GM11168 (cell line): ENCODE data around the gene ZCCHC2.

Source experiments
- in situ Hi-C: fragments of 300-500 bp; cut with MboI; formaldehyde crosslinking; loops from one replicate; pipeline ENCODE4 v1.12.0; 2022; ENCODE audit warnings: low sequenced_read_pairs; ENCODE audit not compliant: unreplicated experiment

Gene ZCCHC2

GRCh38 chr18:62602706-62603105 is 79.9 kb downstream of the ZCCHC2 start:
- in situ Hi-C loops: no loop called here

DNA sequence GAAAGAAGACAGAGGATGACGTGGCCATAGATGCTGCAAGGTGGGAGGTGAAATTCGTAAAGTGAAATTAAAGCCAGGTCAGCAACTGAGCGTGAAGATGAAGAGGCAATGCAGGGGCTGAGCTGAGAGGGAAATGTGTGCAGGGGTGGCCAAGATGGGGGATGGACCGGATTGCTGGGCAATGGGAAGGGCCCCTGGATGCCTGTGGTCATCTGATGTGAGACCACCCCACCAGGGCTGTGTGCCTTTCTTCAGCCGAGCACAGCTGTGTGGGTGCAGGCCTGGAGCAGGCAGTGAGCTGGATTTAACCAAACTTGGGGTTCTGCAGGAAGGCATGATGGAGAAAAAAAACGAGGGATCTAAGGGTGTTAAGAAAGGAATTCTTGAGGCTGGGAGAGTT is 80.4 kb downstream of the ZCCHC2 start:
- in situ Hi-C loops: no loop called here

DNA sequence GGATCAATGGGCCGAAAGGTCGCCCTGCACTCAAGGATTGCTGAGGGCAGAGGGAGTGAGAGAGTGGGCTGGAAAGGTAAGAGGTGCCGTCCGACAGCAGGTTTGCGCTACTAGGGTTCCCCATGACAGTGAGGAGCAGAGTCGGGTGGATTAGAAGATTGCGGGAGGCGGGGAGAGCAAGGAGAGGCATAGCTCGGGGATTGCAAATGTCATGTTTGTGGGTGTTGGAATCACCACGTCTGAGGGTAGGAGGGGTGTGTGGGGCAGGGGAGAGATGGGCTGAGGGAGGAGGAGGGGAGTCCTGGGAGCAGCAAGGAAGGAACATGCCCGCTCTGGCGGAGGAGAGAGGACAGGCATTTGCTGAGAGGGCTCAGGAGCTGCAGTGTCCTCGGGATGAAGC is 81.2 kb downstream of the ZCCHC2 start:
- in situ Hi-C loops: no loop called here

GRCh38 chr18:62605685-62606084 is 82.9 kb downstream of the ZCCHC2 start:
- in situ Hi-C loops: no loop called here

DNA sequence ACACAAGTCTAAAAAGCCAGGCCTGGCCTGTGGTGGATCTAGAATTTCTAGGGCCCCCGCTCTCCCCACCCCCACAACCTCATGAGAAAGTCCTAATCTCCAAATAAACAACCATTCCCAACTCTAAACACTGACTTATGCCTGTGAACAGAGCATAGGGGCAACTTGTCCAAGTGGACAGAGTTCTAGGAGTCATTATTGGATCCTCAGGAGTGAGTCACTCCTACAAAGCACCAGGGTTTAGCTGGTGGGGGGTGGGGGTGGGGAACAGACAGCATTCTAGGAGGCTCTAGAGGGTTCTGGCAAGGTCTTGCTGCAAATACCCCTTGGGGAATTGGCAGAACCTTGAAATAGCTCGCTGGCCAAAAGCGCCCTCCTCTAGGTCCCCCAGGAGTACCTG is 83.3 kb downstream of the ZCCHC2 start:
- in situ Hi-C loops: no loop called here

DNA sequence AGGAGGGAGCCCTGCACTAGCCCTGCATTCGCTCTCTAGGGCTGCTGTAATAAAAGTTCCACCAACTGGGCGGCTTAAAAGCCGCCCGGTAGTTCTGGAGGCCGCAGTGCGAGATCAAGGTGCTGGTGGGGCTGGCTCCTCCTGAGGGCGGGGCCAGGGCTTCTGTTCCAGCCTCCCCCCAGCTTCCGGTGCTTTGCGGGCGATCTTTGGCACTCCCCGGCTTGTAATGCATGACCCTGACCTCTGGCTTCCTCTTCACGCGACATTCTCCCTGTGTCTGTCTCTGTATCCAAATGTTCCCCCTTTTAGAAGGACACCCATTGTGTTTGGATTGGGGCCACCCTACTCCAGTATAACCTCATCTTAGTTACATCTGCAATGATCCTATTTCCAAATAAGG is 84.5 kb downstream of the ZCCHC2 start:
- in situ Hi-C loops: no loop called here

- in situ Hi-C loops: no loop called here
Observed at GRCh38 chr18:62607708-62608428, 85.0 kb downstream of the ZCCHC2 start.

- in situ Hi-C loops: no loop called here
Observed at GRCh38 chr18:62609764-62610163, 86.9 kb downstream of the ZCCHC2 start.

DNA sequence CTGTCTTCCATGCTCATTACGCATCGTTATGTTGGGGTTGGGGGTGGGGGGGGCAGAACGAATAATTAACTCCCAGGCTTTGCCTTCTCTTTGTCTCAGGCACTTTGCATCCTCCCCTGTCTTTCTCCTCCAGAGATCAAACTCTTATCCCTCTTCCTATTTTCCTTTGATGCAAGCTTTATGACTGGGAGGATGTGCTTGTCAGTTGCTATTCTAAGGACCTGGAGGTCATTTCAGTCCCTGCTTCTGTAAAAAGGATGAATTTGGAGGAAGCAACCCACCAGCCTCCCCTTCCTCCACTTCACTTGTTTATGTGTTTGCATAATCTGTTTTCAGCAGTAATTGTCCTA is 87.5 kb downstream of the ZCCHC2 start:
- in situ Hi-C loops: no loop called here

- in situ Hi-C loops: no loop called here
Observed at GRCh38 chr18:62610701-62611411, 88.0 kb downstream of the ZCCHC2 start.

DNA sequence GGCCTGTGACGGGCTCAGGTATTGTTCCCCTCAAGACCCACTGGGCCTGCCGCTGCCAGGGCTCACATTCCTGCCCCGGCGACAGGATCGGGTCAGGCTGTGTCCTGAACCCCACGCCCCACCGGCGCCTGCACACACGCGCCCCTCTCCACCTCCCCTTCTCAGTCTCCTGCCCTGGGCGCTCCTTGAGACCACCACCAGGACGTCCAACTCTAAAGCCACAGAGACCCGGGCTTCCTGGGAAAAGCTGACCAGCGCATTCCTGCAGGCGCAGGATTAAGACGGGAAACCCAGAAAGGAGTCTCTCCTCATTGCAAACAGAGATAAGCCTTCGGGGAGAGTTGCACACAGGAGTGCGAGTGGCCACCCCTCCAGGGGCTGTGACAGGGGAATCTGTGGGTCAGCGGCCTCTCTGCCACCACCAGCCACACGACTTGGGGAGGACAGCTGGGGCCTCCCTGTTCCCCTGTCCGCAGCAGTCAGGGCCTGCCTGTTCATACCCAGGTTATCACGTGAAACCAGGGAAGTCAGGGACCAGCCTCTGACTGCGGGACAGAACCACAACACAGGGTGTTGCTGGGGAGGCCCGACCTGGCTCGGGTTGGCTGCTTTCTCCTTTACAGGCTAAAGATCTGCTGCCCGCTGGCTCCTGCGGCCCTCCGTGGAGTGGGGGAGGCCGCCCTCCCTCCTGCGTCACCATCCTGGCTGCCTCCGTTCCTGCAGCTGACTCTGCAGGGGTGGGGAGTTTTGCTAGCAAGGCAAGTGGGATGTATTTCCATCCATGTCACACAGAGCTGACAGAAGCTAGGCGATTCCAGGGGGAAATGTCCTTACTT is 88.8 kb downstream of the ZCCHC2 start:
- in situ Hi-C loops: no loop called here

DNA sequence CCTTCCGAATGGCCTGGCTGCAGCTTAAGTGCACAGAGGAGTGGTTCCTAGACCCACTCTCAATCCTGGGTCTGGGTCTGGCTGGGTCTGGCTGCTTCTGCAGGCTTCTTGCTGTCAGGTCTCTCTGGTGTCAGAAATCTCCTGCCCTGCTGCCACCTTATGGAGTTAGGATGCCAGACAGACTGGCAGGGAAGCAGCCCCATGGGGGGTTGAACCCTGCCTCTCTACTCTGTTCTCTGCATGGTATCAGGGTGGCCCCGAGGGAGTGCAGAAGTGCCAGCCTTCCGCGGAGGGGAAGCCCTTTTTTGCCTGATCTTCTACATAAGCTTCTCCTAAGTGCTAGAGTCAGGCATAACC is 89.4 kb downstream of the ZCCHC2 start:
- in situ Hi-C loops: no loop called here

DNA sequence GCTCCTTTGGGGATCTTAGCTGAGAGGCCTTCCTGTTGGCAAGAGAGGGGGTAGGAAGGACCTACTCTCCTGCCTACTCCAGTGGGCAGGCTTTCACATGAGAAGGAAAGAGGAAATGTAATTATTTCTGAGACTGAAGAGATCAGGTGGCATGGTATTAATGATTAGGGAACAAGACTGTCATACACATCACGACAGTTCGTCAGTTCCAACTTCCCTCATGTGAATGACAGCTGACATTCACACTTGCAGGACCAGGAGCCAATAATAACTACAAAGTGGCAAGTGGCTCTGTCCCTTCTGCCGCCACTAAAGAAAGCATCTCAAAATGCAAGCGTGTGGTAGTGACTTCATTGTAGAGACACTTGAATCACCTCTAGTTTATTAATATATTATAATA is 90.0 kb downstream of the ZCCHC2 start:
- in situ Hi-C loops: no loop called here

- in situ Hi-C loops: no loop called here
Observed at GRCh38 chr18:62614494-62614893, 91.7 kb downstream of the ZCCHC2 start.

- in situ Hi-C loops: no loop called here
Observed at GRCh38 chr18:62616331-62616805, 93.5 kb downstream of the ZCCHC2 start.

DNA sequence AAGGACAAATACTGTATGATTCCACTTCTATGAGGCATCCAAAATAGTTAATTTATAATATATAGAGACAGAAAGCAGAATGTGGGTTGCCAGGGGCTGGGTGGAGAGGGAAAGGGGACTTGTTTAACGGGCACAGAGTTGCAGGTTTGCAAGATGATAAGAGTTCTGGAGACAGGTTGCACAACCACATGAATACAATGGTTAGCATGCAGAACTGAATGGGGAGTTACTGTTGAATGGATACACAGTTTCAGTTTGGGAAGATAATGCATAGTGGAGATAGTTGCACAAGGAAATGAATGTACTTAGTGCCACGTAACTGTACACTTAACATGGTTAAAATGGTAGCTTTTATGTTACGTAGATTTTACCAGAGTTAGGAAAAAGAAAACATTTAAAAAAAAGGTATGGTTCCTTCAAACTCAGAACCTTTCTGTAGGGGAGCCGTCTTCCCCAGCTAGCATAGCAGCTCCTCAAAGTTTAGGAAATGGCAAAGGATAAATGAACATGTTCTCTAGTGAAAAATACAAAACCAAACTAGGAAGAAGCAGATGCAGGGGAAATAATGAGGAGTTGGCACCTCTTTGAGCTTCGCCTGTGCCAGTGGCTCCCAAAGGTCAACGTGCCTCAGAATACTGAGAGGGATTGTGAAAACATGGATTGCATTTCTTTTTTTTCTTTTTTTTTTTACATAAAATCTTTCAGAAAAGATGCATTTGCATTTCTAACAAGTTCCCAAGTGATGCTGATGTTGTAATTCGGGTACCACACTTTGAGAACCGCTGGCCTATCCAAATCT is 95.2 kb downstream of the ZCCHC2 start:
- in situ Hi-C loops: no loop called here

DNA sequence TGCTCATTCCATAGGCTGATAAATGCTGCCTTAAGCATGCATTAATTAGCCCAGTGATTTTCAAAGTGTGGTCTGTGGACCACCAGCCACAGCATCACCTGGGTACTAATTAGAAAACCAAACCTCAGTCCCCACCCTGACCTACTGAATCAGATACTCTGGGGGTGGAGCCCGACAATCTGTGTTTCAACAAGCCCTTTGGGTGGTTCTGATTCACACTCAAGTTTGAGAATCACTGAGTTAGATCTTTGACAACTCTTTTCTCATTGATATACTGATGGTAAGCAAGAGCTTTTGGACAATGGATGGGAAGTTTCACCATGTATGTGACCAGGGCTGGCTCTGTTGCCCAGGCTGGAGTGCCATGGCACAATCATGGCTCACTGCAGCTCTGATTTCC is 95.9 kb downstream of the ZCCHC2 start:
- in situ Hi-C loops: no loop called here

DNA sequence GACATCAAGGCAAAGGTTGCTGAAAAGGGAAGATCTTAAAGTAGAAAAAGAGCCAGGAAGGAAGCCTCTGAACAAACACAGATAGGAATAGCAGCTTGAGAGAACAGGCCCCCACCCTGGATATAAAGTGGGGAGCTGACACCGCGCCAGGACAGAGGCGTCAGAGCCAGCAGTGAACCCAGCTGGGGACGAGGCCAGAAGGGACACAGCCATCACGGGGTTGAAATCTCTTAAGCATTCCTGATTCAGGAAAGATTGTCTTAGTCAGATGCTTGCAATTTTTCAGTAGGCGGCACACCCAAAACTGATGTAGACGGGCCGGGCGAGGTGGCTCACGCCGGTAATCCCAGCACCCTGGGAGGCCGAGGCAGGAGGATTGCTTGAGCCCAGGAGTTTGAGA is 98.7 kb downstream of the ZCCHC2 start:
- in situ Hi-C loops: no loop called here

GRCh38 chr18:62625019-62625418 is 102.2 kb downstream of the ZCCHC2 start:
- in situ Hi-C loops: no loop called here
